IPS-NIHi11 (cell line): ENCODE results near the gene OTOG.

ENCODE experiments used
- DNase-seq: peaks from one replicate; pipeline ENCODE4 v3.0.0; 2012; ENCODE audit warnings: mixed read lengths, low spot score

The OTOG gene

DNA sequence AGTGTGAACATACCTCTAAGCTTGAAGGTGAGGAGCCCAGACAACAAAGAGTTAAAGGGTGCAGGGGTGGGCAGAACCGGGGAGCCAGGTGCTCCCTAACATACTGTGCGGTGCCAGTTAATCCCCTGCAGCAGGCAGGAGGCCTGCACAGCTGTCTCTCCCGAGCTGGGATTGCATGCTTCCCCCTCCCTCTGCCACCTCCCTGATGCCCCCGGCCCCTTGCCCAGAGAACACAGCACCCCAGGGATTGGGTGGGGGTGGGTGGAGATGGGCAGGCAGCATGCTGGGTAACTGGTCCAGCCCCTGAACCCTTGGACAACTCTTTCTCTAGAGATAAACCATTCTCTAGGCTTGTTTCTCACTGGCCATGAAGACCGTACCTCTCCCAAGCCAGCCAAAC lies 104.6 kb downstream of the OTOG start:
- no peak for DNase-seq

DNA sequence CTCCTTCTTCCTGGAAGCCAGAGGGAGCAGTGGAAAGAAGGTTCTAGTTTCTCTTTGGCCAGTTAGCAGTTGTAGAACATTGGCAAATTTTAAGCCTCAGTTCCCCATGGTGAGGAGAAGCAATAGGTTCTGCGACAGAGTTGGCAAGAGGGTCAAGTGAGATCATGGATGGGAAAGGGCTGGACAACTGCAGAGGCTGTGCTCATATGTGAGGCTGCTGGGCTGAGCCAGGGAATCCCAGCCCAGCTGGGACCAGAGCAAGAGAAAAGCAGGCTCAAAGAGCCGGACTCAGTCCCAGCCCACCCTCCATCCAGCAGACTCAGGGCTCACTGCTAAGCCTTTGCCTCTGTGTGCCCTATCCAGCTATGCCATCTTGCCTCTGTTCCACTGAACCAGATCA lies 105.5 kb downstream of the OTOG start:
- no peak for DNase-seq

DNA sequence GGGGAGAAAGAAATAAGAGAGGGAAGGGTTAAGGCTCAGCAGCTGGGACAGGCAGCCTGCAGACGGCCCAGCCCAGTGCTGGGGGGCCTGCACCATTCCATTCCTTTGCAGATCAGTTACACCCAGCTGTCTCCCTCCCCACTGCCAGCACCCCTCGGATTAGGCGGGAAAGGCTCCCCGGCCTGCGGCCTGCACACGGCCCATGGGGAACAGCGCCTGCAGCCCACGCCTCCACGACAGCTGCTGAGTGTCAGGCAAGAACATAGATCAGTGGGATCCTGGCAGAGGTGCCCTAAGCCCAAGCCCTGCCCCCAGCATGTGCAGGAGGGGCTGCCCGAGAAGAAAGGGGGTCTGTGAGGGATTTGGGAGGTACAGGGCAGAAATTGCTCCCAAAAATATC lies 106.6 kb downstream of the OTOG start:
- DNase-seq = no peak

DNA sequence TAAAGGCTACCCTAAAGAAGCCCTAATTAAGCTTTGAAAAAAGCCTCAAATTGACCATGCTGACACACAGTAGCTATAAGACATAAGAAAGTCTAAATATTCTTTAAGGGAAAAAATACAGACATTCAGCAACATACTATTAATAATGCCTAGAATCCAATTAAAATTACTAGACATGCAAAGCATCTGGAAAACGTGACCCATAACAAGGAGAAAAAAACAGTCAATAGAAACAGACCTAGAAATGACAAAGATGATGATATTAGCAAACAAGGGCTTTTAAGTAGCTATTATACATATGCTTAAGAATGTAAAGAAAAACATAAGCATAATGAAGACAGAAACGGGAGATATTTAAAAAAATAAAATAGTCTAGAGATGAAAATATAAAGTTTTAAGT lies 108.6 kb downstream of the OTOG start:
- no peak for DNase-seq

DNA sequence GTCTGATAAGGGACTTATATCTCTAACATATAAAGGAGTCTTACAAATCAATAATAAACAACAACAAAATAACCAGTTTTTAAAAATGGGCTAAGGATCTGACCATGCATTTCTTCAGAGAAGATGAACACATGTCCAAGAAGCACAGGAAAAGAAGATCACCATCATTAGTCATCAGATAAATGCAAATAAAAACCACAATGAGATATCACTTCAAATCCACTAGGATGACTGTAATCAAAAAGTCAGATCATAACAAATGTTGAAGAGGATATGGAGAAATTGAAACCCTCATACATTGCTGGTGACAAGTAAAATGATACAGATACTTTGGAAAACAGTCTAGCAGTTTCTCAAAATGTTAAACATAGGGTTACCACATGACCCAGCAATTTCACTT lies 111.2 kb downstream of the OTOG start:
- DNase-seq = no peak

DNA sequence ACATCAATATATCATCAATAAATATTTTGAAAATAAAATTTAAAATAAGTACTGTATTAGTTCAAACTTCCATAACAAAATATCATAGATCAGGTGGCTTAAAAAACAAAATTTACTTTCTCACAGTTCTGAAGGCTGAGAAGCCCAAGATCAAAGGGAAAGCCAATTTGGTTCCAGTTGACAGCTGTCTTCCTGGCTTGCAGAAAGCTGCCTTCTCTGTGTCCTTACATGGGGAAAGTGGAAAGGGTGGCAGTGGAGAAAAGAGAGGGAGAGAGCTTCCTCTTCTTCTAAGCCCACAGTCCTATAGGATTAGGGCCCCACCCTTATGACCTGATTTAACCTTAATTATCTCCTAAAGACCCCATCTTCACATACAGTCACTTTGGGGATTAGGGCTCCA lies 121.1 kb downstream of the OTOG start:
- no peak for DNase-seq

DNA sequence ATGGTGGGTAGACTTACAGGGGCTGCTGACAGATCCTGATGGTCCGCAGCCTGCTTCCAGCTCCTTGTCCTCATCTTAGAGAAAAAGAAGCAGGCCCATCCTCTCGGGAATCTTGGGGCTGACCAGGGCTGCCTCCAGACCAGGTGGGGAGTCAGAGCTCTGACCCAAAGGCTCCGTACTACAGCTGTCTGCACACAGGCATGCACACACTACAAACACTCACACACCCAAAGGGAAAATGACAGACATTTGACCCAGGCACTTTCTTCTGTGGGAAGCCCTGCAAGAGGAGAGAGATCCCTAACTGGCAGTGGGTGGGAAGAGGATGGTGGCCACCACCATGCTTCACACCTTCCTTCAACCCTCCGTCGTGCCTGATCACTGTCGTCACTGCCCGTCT lies 125.4 kb downstream of the OTOG start:
- DNase-seq = no peak

DNA sequence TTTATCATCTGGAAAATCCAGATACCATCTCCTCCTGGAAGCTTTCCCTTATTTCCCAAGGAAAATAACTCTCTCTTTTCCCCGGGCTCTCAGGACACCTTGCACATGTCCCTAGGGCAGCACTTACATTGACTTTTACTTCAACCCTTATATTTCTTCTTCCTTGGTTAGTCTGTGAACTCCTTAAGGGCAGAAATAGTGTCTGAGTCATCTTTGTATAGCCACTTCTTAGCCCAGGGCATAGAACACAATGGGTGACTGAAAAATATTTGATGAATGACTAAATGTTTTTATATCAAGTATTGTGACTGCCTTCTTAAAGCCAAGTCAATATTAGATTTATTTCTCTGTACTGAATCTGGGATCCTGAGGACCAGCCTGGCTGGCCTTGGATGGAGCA lies 126.9 kb downstream of the OTOG start:
- no peak for DNase-seq

DNA sequence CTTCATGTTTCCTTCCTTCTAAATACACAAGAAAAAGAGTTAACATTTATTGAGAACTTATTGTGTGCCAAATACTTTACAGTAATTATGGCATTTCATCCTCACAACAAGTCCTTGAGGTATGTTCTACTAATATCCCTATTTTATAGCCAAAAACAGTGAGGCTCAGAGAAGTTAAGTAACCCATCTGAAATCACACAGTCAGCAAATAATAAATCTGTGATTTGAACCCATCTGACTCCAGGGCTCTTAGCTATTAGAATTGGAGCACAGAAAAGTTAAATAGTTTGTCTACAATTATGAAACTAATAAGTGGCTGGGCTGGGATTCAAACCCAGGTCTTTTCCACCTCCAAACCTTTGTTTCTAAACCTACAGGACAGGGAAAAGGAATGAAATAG lies 135.8 kb downstream of the OTOG start:
- DNase-seq = no peak

DNA sequence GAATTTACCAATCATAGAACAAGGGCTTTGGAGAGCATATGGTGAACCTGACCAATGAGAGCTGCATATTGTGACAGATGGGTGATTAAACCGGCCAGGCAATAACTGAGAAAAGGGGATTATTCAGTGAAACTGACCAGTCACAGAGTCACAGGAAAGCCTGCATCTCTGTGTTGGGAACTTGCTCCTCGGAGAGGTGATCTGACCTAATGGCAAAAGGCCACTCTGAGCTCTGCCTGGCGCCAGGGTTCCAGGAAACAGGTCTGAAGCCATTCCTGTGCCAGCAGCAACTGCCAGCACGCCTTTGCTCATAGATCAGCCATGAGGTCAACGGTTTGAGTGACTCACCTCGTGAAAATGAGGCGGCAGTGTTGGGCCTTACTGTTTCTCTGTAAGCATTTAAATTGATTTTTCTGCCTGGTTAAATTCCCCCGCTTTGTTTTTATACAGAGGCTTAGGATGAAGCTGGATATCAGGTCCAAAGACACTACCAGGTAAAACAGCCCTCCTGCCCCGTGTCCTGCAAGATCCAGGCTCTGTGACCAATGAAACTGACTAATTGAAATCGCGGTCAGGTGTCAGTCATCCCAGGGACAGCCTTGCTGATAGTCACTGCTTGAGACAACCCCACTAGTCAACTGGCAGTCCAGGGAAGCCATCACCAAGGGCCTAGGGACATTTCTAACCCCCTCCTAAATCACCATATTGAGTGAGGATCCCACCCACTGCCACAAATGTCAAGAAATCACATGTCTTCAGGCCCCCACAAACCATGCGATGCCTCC lies 136.5 kb downstream of the OTOG start:
- DNase-seq = peak; percentile 29

DNA sequence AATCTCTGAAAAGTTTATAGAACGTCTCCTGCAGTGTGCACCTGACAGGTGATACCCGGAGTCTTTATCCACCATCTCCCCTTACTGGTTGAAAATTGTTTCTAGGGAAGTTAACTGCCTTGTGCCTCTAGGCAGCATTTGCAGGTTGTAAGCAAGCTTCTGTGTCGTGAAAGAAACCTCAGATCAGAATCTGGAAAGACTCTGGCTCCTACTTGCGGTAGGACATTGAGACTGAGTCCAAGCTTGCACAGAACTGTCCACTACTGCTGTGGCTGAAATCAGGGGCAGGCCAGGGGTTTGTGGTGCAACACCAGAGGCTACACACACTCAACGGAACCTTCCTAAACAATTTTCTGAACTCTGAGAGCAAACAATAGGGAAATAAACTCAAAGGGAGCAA lies 137.5 kb downstream of the OTOG start:
- DNase-seq = no peak

DNA sequence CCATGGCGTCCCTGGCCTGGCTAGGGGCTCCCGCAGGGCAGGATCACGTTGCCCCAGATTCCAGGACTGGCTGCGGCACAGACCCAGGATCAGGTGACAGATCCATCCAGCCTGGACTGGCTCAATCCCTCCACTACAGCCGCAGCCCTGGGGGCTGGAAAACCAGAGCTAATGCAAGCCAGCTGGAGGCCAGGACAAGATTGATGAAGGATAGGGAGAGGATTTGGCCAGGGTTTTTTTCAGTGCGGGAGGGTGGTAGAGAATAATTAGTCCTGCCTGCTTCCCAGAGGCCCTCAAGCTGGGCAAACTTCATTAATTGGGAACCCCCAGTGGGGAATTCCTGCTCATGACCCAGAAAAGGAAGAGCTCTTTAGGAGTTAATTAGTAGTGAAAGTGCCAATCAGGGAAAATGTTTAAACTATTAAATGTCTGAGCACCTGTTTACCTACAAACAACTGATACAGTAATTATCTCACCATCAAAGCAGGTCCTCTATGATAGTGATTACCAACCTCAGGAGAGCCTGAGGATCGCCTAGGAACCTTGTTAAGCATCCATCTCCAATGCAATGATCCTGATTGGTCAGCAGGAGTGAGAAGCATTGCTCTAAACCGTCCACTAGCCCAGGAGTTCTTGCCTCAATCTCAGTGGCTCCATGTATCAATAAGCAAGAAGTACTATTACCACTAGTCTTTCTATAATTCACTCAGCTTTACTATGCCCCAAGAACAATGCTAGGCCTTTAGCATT lies 139.3 kb downstream of the OTOG start:
- no peak for DNase-seq

DNA sequence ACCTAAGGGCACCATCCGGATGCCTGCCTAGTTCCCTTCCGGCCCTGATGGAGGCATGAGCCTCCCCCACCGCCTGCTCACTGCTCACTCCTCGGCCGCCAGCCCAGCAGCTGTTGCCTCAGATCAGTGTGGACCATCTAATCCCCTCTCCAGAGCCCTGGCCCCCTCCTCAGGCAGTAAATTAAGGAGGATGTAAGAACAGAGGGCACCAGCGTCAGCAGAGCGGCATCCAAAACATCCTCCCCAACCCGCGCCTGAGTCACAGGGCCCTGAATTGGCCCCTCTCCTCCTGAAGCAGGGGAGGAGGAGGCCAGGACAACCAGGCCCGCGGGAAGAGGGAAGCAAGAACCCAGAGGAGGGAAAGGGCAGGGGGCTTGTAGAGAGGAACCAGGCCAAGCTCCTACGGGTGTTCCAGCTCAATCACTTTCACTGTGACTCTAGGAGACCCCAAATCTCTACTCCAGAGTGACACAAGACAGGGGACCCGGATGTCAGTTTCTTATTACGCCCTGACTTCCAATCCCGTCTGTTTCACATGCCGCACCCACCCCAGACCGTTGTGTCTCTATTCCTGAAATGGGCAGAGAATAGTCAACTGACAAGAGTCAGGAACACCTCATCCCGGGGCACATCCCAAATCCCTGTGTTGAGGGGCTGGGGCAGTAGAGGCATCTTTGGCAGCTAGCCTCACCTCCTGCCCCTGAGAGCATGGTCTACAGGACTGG lies 141.0 kb downstream of the OTOG start:
- no peak for DNase-seq

DNA sequence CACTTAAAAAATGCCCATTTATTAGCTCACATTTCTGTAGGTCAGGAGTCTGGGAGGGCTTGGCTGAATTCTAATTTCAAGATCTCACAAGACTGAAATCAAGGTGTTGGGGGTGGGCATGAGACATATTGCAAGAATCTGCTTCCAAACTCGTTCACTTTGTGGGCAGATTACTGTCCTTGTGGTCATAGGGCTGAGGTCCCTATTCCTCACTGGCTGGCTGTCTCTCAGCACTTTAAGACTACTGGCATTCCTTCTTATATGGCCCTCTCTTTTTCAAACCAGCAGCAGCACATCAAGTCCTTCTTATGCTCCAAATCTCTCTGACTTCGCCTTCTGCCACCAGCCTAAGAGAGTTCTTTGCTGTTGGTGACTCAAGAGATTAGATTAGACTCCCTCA lies 144.5 kb downstream of the OTOG start:
- no peak for DNase-seq

DNA sequence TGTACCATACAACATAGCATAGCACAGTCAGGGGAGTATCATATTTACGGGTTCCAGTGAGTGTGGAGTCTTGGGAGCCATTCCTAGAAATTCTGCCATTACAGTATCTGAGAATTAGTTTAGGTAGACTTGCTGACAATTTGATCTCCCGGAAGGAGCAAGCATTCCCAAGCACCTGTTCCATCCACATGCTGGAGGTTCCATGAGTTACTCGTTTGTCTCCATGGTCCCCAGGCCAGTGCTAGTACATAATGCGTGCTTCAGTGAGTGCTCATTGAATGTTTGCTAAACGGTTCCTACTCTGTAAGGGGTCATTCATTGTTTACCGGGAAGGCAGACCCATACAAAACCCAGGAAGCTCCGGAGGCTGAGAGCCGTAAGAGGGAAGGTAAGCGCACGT lies 144.9 kb downstream of the OTOG start:
- DNase-seq = no peak

DNA sequence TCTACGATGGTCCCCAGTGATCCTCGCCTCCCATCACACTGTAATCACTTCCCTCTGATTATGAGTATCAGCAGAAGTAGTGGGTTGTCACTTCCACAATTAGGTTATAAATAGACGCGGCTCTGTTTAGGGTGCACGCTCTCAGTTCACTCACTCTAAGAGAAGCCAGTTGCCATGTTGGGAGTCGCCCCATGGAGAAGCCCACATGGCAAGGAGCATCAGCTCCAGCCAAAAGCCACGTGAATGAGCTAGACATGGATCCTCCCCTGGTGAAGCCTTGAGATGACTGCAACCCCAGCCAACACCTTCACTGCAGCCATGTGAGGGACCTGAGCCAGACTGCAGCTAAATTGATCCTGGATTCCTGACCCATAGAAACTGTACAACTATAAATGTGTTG lies 145.9 kb downstream of the OTOG start:
- DNase-seq = no peak

DNA sequence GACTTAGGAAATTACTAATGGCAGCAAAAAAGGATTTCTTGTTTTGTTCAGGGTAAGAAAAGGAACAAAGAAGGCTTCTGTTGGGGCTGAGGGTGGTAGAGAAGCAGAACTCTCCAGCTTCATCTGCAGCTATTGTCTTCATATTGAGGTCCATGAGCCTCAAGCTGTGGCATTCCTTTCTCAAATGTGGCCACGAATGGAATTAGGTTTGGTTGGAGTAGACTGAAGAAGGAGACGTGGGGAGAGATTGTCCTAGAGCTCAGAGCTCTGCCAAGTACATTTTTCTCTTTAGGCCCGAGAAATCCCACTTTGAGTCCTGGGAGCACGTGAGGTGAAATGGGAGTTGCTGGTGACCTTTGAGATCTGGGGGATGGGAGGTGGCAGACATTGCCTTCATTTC lies 146.5 kb downstream of the OTOG start:
- DNase-seq = no peak

DNA sequence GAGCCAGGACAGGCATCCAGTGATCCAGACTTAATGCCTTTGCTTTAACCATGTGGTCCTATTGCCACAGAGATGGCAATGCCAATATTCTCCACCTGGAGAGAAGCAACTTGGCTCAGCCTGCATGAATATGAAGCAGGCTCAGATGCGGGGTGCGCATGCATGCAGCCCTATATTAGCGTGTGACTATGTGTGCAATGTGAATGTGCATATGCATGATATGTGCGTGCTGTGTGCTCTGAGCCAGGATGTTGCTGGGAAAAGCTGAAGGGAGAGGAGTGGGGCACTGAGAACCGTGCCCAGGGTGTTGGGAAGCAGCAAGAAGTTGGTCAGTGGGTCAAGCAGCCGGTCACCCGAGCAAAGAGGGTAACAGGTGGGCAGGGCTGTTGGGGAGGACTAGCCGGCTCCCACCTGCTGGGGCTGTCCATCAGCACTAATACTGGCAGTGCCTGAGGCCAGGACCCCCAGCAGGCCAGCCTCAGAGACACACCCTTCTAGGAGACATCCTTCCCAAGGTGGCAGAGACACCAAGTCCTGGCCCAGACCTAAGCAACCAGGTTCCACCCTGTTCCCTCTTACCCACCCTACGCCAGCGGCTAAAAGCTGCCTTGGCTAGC lies 147.5 kb downstream of the OTOG start:
- no peak for DNase-seq

DNA sequence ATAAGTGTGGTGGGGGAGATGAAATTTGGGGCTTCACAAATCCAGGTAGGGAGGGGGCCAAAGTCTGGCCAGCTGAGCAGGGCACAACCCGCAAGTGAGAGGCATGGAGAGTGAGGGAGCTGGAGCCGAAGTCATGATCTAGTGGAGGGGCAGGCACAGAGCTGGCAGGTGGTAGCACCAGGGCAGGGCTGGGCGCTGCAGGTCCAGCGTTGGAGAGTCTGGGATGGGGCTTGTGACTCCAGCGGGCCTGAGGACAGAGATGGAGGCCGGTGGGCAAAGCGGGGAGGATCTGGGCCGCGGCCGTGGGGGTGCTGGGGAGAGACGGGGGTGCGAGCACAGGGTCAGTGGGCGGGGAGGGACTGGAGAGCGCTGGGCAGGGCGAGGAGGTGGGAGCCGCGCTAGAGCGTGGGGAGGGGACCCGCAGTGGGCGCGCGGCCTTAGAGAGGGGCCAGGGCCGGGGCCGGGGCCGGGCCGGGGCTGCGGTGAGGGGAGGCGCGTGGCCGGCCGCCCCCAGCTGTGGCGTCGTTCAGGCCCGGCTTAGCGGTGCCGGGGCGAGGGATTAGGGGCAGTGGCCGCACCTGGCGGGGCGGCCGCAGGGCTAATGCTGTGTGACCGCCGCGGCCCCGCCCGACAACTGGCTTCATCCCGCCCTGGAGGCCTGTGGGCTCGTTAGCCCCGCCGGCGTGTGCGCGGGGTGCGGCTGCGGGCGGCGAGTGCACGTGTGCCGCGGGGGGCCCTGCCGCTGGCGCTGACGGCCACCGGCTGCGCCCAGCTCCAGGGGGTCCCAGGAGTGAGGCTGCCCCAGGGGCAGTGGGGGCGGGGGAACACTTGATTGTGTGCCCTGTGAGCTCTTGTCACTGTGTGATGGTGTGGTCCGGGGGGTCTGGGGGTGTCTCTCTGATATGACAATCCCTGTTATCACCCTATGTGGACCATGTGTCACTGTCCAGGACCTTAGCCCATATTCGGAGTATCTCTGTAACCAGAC lies 148.7 kb downstream of the OTOG start:
- DNase-seq = peak; percentile 73

DNA sequence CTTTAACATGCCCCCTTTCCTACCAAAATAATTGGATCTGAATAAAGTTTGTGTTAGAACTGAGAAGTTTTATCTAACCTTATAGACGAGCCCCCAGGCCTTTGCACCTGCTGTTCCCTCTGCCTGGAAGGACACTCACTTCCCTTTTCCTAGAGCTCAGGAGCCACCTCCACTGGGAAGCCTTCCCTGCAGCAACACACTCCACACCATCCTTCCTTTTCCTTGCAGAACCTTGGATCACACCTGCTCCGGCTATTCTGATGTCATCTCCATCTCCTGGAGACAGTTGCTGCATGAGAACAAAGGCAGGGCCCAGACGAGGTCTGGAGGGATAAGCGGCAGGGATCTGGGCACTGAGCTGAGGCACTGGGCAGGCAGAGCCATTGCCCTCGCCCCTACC lies 149.7 kb downstream of the OTOG start:
- no peak for DNase-seq
